IPS-NIHi7 (cell line): ENCODE data around the gene PLEKHM1.
A peak's percentile ranks its signal among the peaks of the same experiment; 100 is the strongest.
"Not testable (repeated sequence)": the region's sequence is repeated elsewhere in the genome, so short reads cannot be mapped to it uniquely, and the experiment has no call there.

Experiments used
- DNase-seq: peaks from one replicate; pipeline ENCODE4 v3.0.0; 2012; ENCODE audit warnings: mixed read lengths; ENCODE audit errors: extremely low spot score

PLEKHM1 gene

GRCh38 chr17:45441526-45442310 lies 48.8 kb downstream of the PLEKHM1 start:
- DNase-seq, result no peak

GRCh38 chr17:45440839-45441515 lies 49.5 kb downstream of the PLEKHM1 start:
- DNase-seq, result not testable (repeated sequence)

- DNase-seq, result peak; percentile 73
Measured at GRCh38 chr17:45440161-45440778, 50.3 kb downstream of the PLEKHM1 start.

GRCh38 chr17:45438931-45439610 lies 51.5 kb downstream of the PLEKHM1 start:
- no peak for DNase-seq

- no peak for DNase-seq
Measured at GRCh38 chr17:45437465-45438283, 52.8 kb downstream of the PLEKHM1 start.

GRCh38 chr17:45436625-45437464 lies 53.7 kb downstream of the PLEKHM1 start:
- no peak for DNase-seq

- no peak for DNase-seq
Measured at GRCh38 chr17:45436161-45436560, 54.4 kb downstream of the PLEKHM1 start.

- DNase-seq, result no peak
Measured at GRCh38 chr17:45435481-45435880, 55.0 kb downstream of the PLEKHM1 start.

- DNase-seq, result no peak
Measured at GRCh38 chr17:45433159-45433535, 57.4 kb downstream of the PLEKHM1 start.

- DNase-seq, result peak; percentile 55
Measured at GRCh38 chr17:45432405-45433158, 57.9 kb downstream of the PLEKHM1 start, which contains the start of gene ARHGAP27. TSS of gene ARHGAP27 (minus strand) at chr17:45432870. CDS start at chr17:45430279, 2,591 bp downstream.

GRCh38 chr17:45431531-45432404 lies 58.8 kb downstream of the PLEKHM1 start:
- DNase-seq, result peak; percentile 89

- DNase-seq, result peak; percentile 43
Measured at GRCh38 chr17:45430738-45431530, 59.6 kb downstream of the PLEKHM1 start.

GRCh38 chr17:45430006-45430737 lies 60.3 kb downstream of the PLEKHM1 start:
- no peak for DNase-seq

- DNase-seq, result no peak
Measured at GRCh38 chr17:45429339-45430005, 61.0 kb downstream of the PLEKHM1 start.

- no peak for DNase-seq
Measured at GRCh38 chr17:45428931-45429338, 61.6 kb downstream of the PLEKHM1 start.

GRCh38 chr17:45428050-45428617 lies 62.4 kb downstream of the PLEKHM1 start:
- DNase-seq, result peak; percentile 78
